Measurements from ENCODE around the gene CENPQ.

The CENPQ gene

DNA sequence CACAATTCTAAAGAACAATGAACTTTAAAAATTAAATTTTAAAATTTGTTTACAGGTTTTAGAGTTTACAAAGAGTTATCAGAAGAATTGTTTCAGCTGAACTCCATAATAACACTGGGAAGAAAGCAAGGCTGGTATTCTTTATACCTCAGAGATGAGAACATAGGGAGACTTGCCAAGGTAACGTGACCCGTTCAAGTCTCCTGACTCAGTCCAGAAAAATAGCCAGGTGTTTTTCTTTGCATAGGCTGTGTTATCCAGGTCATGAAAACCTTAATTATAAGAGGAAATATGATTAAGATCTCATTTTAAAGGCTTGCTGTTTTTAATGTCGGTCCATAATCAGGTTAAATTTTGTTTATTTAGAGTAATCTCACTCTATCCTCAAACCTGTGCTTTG lies 78.8 kb downstream of the CENPQ start:
- no peak for DNase-seq

All from GF-D8 (cell line).